ENCODE data around the gene BCAM.

Gene BCAM

GRCh38 chr19:44808463-44809371 lies at the start of gene BCAM:
Gene BCAM, plus strand, starts transcription at chr19:44809103. Its CDS starts 22 bp downstream, at chr19:44809125.
- peak; percentile 33 to 85 for DNase-seq (ENCODE audit: low read depth in 2 of 2)
- no peak for TF ChIP-seq CTCF (IDR thresholded peaks at IDR 0.05; ENCODE audit: low read depth, low read length)
- peak within 1 kb of the TSS; percentile 56 to 58 for H3K4me3 ChIP-seq (replicated peaks in 1 of 2; ENCODE audit: low read depth in 2 of 2, low read length in 2 of 2)

- no peak for TF ChIP-seq CTCF (IDR thresholded peaks at IDR 0.05; ENCODE audit: low read depth, low read length)
- no peak overlapping the region for H3K4me3 ChIP-seq (replicated peaks in 1 of 2; ENCODE audit: low read depth in 2 of 2, low read length in 2 of 2)
- DNase-seq (ENCODE audit: low read depth in 2 of 2) = no peak
These were observed 46.9 kb upstream of the BCAM start for GRCh38 chr19:44762038-44762437.

- no peak for TF ChIP-seq CTCF (IDR thresholded peaks at IDR 0.05; ENCODE audit: low read depth, low read length)
- peak in 1 of 2 donors; percentile 69 for DNase-seq (ENCODE audit: low read depth in 2 of 2)
- H3K4me3 ChIP-seq (replicated peaks in 1 of 2; ENCODE audit: low read depth in 2 of 2, low read length in 2 of 2) = no peak overlapping the region
These were observed 43.6 kb upstream of the BCAM start for GRCh38 chr19:44765033-44765948.

GRCh38 chr19:44765949-44766335 lies 43.0 kb upstream of the BCAM start:
- no peak for DNase-seq (ENCODE audit: low read depth in 2 of 2)
- H3K4me3 ChIP-seq (replicated peaks in 1 of 2; ENCODE audit: low read depth in 2 of 2, low read length in 2 of 2) = no peak overlapping the region
- no peak for TF ChIP-seq CTCF (IDR thresholded peaks at IDR 0.05; ENCODE audit: low read depth, low read length)

- H3K4me3 ChIP-seq (replicated peaks in 1 of 2; ENCODE audit: low read depth in 2 of 2, low read length in 2 of 2) = no peak overlapping the region
- TF ChIP-seq CTCF (IDR thresholded peaks at IDR 0.05; ENCODE audit: low read depth, low read length) = no peak
- DNase-seq (ENCODE audit: low read depth in 2 of 2) = no peak
These were observed 41.4 kb upstream of the BCAM start for GRCh38 chr19:44767295-44768180.

Measured in cardiac fibroblast (primary cell).